ENCODE measurements around the gene SMPD1. TPM values are rescaled to one million over a fixed set of nuclear protein-coding genes. Genes with fewer than 3 reads are reported as not detected.

The SMPD1 gene
- total RNA-seq, 1 donor from 2014 or later, result 38.5 TPM

- peaks cover 3% of the 10 kb centered on the region for H3K27me3 Mint-ChIP-seq (ENCODE audit: unreplicated experiment)
- H3K9me3 Mint-ChIP-seq (ENCODE audit: unreplicated experiment), result peaks cover 6% of the 10 kb centered on the region
- no peak overlapping the region for H3K27ac Mint-ChIP-seq (ENCODE audit: unreplicated experiment)
- H3K4me3 Mint-ChIP-seq (ENCODE audit: unreplicated experiment), result no peak overlapping the region
- TF ChIP-seq CTCF (IDR thresholded peaks at IDR 0.05; ENCODE audit: partially characterized antibody, unreplicated experiment), result no peak
- peaks cover 3% of the 10 kb centered on the region for H3K4me1 Mint-ChIP-seq (ENCODE audit: low read depth, unreplicated experiment)
- no peak for DNase-seq
- H3K36me3 Mint-ChIP-seq (ENCODE audit: unreplicated experiment), result no peaks in the 10 kb centered on the region
These were observed 24.6 kb downstream of the SMPD1 start for GRCh38 chr11:6414874-6415328.

GRCh38 chr11:6415797-6416196, 25.5 kb downstream of the SMPD1 start:
- Mint-ChIP-seq H3K4me3 (ENCODE audit: unreplicated experiment) (no peak overlapping the region), H3K27me3 (ENCODE audit: unreplicated experiment) (peaks cover 3% of the 10 kb centered on the region), H3K27ac (ENCODE audit: unreplicated experiment) (no peak overlapping the region), H3K36me3 (ENCODE audit: unreplicated experiment) (no peaks in the 10 kb centered on the region), H3K9me3 (ENCODE audit: unreplicated experiment) (peaks cover 5% of the 10 kb centered on the region), H3K4me1 (ENCODE audit: low read depth, unreplicated experiment) (peaks cover 3% of the 10 kb centered on the region)
- DNase-seq, result no peak
- no peak for TF ChIP-seq CTCF (IDR thresholded peaks at IDR 0.05; ENCODE audit: partially characterized antibody, unreplicated experiment)

DNA sequence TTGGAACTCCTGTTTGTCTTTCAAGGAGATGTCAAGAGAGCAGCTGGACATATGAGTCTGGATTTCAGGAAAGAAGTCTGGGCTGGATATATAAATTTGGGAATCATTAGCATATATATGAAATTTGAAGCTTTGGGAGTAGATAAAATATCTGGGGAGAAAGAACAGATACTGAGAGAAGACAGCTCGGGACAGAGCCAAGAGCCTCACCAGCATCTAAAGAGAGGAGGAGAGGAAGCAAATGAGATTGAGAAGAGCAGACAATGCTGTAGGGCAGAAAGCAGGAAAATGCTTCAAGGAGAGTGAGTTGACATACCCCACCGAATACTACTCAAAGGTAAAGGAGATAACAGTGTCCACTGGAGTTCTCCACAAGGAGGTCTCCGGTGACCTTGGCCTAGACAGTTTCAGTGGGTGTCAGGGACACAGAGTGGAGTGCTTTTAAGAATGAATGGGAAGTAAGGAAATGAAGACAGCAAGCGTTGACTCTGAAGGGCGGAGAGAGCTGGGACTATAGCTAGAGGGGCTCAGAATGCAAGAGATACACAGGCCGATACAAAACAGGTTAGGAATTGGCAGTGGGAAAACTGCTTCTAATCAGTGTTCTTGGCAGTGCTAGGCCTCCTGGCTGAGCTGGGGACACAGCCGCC, 27.8 kb downstream of the SMPD1 start:
- Mint-ChIP-seq H3K4me1 (ENCODE audit: low read depth, unreplicated experiment) (peaks cover 3% of the 10 kb centered on the region), H3K4me3 (ENCODE audit: unreplicated experiment) (no peak overlapping the region), H3K9me3 (ENCODE audit: unreplicated experiment) (no peaks in the 10 kb centered on the region), H3K36me3 (ENCODE audit: unreplicated experiment) (no peaks in the 10 kb centered on the region), H3K27ac (ENCODE audit: unreplicated experiment) (no peak overlapping the region), H3K27me3 (ENCODE audit: unreplicated experiment) (peaks cover 4% of the 10 kb centered on the region)
- no peak for DNase-seq
- no peak for TF ChIP-seq CTCF (IDR thresholded peaks at IDR 0.05; ENCODE audit: partially characterized antibody, unreplicated experiment)

DNA sequence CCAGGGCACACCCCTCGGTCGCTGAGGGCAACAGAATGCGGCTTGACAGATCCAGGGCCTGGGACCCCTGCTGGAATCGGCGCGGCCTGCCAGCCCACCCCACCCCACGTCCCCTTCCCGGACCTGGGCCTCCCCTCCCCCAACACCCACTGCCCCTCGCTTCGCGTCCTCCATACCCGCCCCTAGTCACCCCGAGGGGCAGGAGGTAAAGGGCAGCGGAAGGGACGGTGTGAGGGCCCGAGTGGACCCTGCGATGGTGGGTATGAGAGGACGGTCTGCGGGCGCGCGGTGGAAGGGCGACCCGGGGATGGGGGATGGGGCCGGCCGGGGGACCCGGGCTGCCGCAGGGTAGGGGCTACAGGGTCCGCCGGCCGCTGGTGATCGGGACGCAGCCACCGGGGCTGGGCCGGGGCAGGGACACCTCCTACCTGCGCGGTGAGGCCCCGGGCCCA, 28.3 kb downstream of the SMPD1 start:
- no peak overlapping the region for H3K27ac Mint-ChIP-seq (ENCODE audit: unreplicated experiment)
- H3K27me3 Mint-ChIP-seq (ENCODE audit: unreplicated experiment), result peaks cover 4% of the 10 kb centered on the region
- no peaks in the 10 kb centered on the region for H3K36me3 Mint-ChIP-seq (ENCODE audit: unreplicated experiment)
- H3K9me3 Mint-ChIP-seq (ENCODE audit: unreplicated experiment), result no peaks in the 10 kb centered on the region
- peaks cover 3% of the 10 kb centered on the region for H3K4me1 Mint-ChIP-seq (ENCODE audit: low read depth, unreplicated experiment)
- no peak overlapping the region for H3K4me3 Mint-ChIP-seq (ENCODE audit: unreplicated experiment)
- TF ChIP-seq CTCF (IDR thresholded peaks at IDR 0.05; ENCODE audit: partially characterized antibody, unreplicated experiment), result no peak
- peak; percentile 71 for DNase-seq

DNA sequence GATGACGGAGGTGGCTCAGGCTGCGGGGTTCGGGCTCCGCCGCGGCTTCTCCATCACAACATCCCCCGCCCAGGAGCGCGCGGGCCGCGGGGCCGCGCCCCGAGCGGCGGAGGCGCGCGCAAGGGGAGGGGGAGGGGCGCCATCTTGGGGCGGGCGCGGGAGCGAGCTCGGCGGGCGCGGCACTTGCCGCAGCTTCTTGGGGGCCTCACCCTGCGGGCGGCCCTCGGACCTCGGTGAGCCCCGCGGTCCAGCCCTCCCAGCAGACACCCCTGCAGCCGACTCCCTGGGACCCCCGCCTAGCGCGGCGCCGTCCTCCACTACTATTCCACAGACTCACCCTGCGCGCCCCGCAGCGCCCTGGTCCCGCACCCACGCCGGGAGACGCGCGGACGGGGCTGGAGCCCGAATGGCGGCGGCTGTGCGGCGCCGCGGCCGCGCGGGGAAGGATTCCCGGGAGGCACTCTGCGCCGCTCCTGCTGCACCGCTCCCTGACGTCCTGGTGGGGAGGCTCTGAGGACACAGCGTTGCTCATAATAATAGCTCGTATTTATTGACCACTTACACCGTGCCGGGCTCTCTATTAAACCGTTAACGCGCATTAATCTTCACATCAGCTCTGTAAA, 28.8 kb downstream of the SMPD1 start, which contains the start of gene APBB1:
APBB1 (minus strand) TSS at position 86 of the 623 bp plus-strand sequence. CDS start 7,747 bp downstream, outside the sequence.
- peak; percentile 79 for DNase-seq
- Mint-ChIP-seq H3K4me3 (ENCODE audit: unreplicated experiment) (peak within 1 kb of the TSS; percentile 91), H3K27ac (ENCODE audit: unreplicated experiment) (peak within 1 kb of the TSS; percentile 65)

More for the DNA sequence above, 28.8 kb downstream of the SMPD1 start, which contains the start of gene APBB1:
- TF ChIP-seq CTCF (IDR thresholded peaks at IDR 0.05; ENCODE audit: partially characterized antibody, unreplicated experiment), result no peak
- H3K27me3 Mint-ChIP-seq (ENCODE audit: unreplicated experiment), result peaks cover 4% of the 10 kb centered on the region
- no peaks in the 10 kb centered on the region for H3K36me3 Mint-ChIP-seq (ENCODE audit: unreplicated experiment)
- peaks cover 3% of the 10 kb centered on the region for H3K4me1 Mint-ChIP-seq (ENCODE audit: low read depth, unreplicated experiment)
- H3K9me3 Mint-ChIP-seq (ENCODE audit: unreplicated experiment), result no peaks in the 10 kb centered on the region

Measured in glutamatergic neuron (in vitro differentiated cells).